ENCODE results near the gene SOBP.

The SOBP gene

GRCh38 chr6:107589199-107589598 lies 99.3 kb downstream of the SOBP start:
- H3K9me3 ChIP-seq (ENCODE audit: insufficient read depth, low read length, severe bottlenecking) = no peaks in the 10 kb centered on the region
- DNase-seq = no peak
- H3K9ac ChIP-seq (ENCODE audit: low read depth, low read length) = no peak overlapping the region
- H3K79me2 ChIP-seq (ENCODE audit: insufficient read depth, low read length) = no peaks in the 10 kb centered on the region
- H2AFZ ChIP-seq (ENCODE audit: low read depth, low read length) = no peak overlapping the region
- ATAC-seq (ENCODE audit: insufficient read depth, low read depth) = no peak
- no peaks in the 10 kb centered on the region for H3K4me1 ChIP-seq (ENCODE audit: insufficient read depth, low read length)
- no peaks in the 10 kb centered on the region for H4K20me1 ChIP-seq (ENCODE audit: insufficient read depth, low read length)
- no peaks in the 10 kb centered on the region for H3K27me3 ChIP-seq (ENCODE audit: insufficient read depth, low read length, poor library complexity)
- no peak for TF ChIP-seq EZH2 (IDR thresholded peaks at IDR 0.05; ENCODE audit: borderline replicate concordance, low read depth, low read length, severe bottlenecking)
- TF ChIP-seq CTCF (IDR thresholded peaks at IDR 0.05; ENCODE audit: borderline replicate concordance, extremely low read depth, low read length, poor library complexity, severe bottlenecking) = no peak
- no peak overlapping the region for H3K27ac ChIP-seq (ENCODE audit: low read length)
- H3K4me3 ChIP-seq (ENCODE audit: low read depth in 1 of 2, low read length in 2 of 2) = no peak overlapping the region
- no peak overlapping the region for H3K4me2 ChIP-seq (ENCODE audit: insufficient read depth, low read length)
- H3K36me3 ChIP-seq (ENCODE audit: insufficient read depth, low read length) = no peaks in the 10 kb centered on the region; the same call in 1 of the 2 replicates

GRCh38 chr6:107589934-107590333 lies 100.0 kb downstream of the SOBP start:
- Histone ChIP-seq H3K79me2 (ENCODE audit: insufficient read depth, low read length) (no peaks in the 10 kb centered on the region), H3K4me1 (ENCODE audit: insufficient read depth, low read length) (no peaks in the 10 kb centered on the region), H3K4me3 (ENCODE audit: low read depth in 1 of 2, low read length in 2 of 2) (no peak overlapping the region), H3K9ac (ENCODE audit: low read depth, low read length) (no peak overlapping the region), H3K27ac (ENCODE audit: low read length) (no peak overlapping the region), H3K27me3 (ENCODE audit: insufficient read depth, low read length, poor library complexity) (no peaks in the 10 kb centered on the region), H3K4me2 (ENCODE audit: insufficient read depth, low read length) (no peak overlapping the region), H3K9me3 (ENCODE audit: insufficient read depth, low read length, severe bottlenecking) (no peaks in the 10 kb centered on the region), H3K36me3 (ENCODE audit: insufficient read depth, low read length) (no peaks in the 10 kb centered on the region; the same call in 1 of the 2 replicates), H4K20me1 (ENCODE audit: insufficient read depth, low read length) (no peaks in the 10 kb centered on the region), H2AFZ (ENCODE audit: low read depth, low read length) (no peak overlapping the region)
- ATAC-seq (ENCODE audit: insufficient read depth, low read depth) = no peak
- DNase-seq = no peak
- TF ChIP-seq EZH2 (IDR thresholded peaks at IDR 0.05; ENCODE audit: borderline replicate concordance, low read depth, low read length, severe bottlenecking) (no peak), CTCF (IDR thresholded peaks at IDR 0.05; ENCODE audit: borderline replicate concordance, extremely low read depth, low read length, poor library complexity, severe bottlenecking) (no peak)

- no peaks in the 10 kb centered on the region; the same call in 1 of the 2 replicates for H3K36me3 ChIP-seq (ENCODE audit: insufficient read depth, low read length)
- H3K27me3 ChIP-seq (ENCODE audit: insufficient read depth, low read length, poor library complexity) = no peaks in the 10 kb centered on the region
- H4K20me1 ChIP-seq (ENCODE audit: insufficient read depth, low read length) = no peaks in the 10 kb centered on the region
- H3K9me3 ChIP-seq (ENCODE audit: insufficient read depth, low read length, severe bottlenecking) = no peaks in the 10 kb centered on the region
- H3K4me3 ChIP-seq (ENCODE audit: low read depth in 1 of 2, low read length in 2 of 2) = no peak overlapping the region
- ATAC-seq (ENCODE audit: insufficient read depth, low read depth) (no peak), DNase-seq (no peak)
- H3K9ac ChIP-seq (ENCODE audit: low read depth, low read length) = no peak overlapping the region
- no peak for TF ChIP-seq CTCF (IDR thresholded peaks at IDR 0.05; ENCODE audit: borderline replicate concordance, extremely low read depth, low read length, poor library complexity, severe bottlenecking)
- TF ChIP-seq EZH2 (IDR thresholded peaks at IDR 0.05; ENCODE audit: borderline replicate concordance, low read depth, low read length, severe bottlenecking) = no peak
- no peaks in the 10 kb centered on the region for H3K79me2 ChIP-seq (ENCODE audit: insufficient read depth, low read length)
- H3K27ac ChIP-seq (ENCODE audit: low read length) = no peak overlapping the region
- H3K4me1 ChIP-seq (ENCODE audit: insufficient read depth, low read length) = no peaks in the 10 kb centered on the region
- no peak overlapping the region for H2AFZ ChIP-seq (ENCODE audit: low read depth, low read length)
- H3K4me2 ChIP-seq (ENCODE audit: insufficient read depth, low read length) = no peak overlapping the region
These were observed 100.5 kb downstream of the SOBP start for GRCh38 chr6:107590378-107590777.

- no peaks in the 10 kb centered on the region for H3K27me3 ChIP-seq (ENCODE audit: insufficient read depth, low read length, poor library complexity)
- ATAC-seq (ENCODE audit: insufficient read depth, low read depth) (no peak), DNase-seq (no peak)
- no peak overlapping the region for H2AFZ ChIP-seq (ENCODE audit: low read depth, low read length)
- H3K4me1 ChIP-seq (ENCODE audit: insufficient read depth, low read length) = no peaks in the 10 kb centered on the region
- no peak for TF ChIP-seq EZH2 (IDR thresholded peaks at IDR 0.05; ENCODE audit: borderline replicate concordance, low read depth, low read length, severe bottlenecking)
- TF ChIP-seq CTCF (IDR thresholded peaks at IDR 0.05; ENCODE audit: borderline replicate concordance, extremely low read depth, low read length, poor library complexity, severe bottlenecking) = no peak
- no peak overlapping the region for H3K4me2 ChIP-seq (ENCODE audit: insufficient read depth, low read length)
- no peak overlapping the region for H3K27ac ChIP-seq (ENCODE audit: low read length)
- H3K36me3 ChIP-seq (ENCODE audit: insufficient read depth, low read length) = no peaks in the 10 kb centered on the region; the same call in 1 of the 2 replicates
- H3K79me2 ChIP-seq (ENCODE audit: insufficient read depth, low read length) = no peaks in the 10 kb centered on the region
- H3K9me3 ChIP-seq (ENCODE audit: insufficient read depth, low read length, severe bottlenecking) = no peaks in the 10 kb centered on the region
- no peak overlapping the region for H3K4me3 ChIP-seq (ENCODE audit: low read depth in 1 of 2, low read length in 2 of 2)
- no peaks in the 10 kb centered on the region for H4K20me1 ChIP-seq (ENCODE audit: insufficient read depth, low read length)
- H3K9ac ChIP-seq (ENCODE audit: low read depth, low read length) = no peak overlapping the region
These were observed 101.4 kb downstream of the SOBP start for GRCh38 chr6:107591346-107591745.
